Fibroblast of villous mesenchyme (primary cell): ENCODE measurements around the gene OCA2. TPM values are rescaled to one million over a fixed set of nuclear protein-coding genes. Genes with fewer than 3 reads are reported as not detected.

Source experiments
- DNase-seq: peaks from one replicate; pipeline ENCODE4 v3.0.0-alpha.2; 2010; ENCODE audit warnings: low read depth
- H3K4me3 ChIP-seq: 2 replicates; pipeline ENCODE4 v1.5.1; 2011; ENCODE audit warnings: low read depth, mild to moderate bottlenecking, low read length
- CTCF ChIP-seq: IDR thresholded peaks from 2 replicates; pipeline ENCODE4 v1.5.1; 2012; ENCODE audit warnings: low read depth, mild to moderate bottlenecking, low read length; ENCODE audit not compliant: insufficient read depth
- total RNA-seq: library from RNA; depleted of rRNA; stranded (reverse); fragments of >200 nt; gene quantifications from 2 replicates; pipeline ENCODE4 v1.2.3, GENCODE V29; 2012

The OCA2 gene
- total RNA-seq, 1 donor = not detected

GRCh38 chr15:28058082-28058481 lies 41.0 kb downstream of the OCA2 start:
- TF ChIP-seq CTCF = no peak
- H3K4me3 ChIP-seq = no peak overlapping the region
- DNase-seq = no peak

- DNase-seq = no peak
- no peak overlapping the region for H3K4me3 ChIP-seq
- TF ChIP-seq CTCF = no peak
Observed at GRCh38 chr15:28051955-28052633, 47.0 kb downstream of the OCA2 start.

- TF ChIP-seq CTCF = no peak
- DNase-seq = no peak
- H3K4me3 ChIP-seq = no peak overlapping the region
Observed at GRCh38 chr15:28049581-28049980, 49.5 kb downstream of the OCA2 start.

- DNase-seq = no peak
- no peak overlapping the region for H3K4me3 ChIP-seq
- TF ChIP-seq CTCF = no peak
Observed at GRCh38 chr15:28047277-28047676, 51.8 kb downstream of the OCA2 start.

- TF ChIP-seq CTCF = no peak
- DNase-seq = no peak
- no peak overlapping the region for H3K4me3 ChIP-seq
Observed at GRCh38 chr15:28044121-28044672, 54.9 kb downstream of the OCA2 start.

GRCh38 chr15:28043691-28044091 lies 55.4 kb downstream of the OCA2 start:
- no peak for DNase-seq
- no peak for TF ChIP-seq CTCF
- no peak overlapping the region for H3K4me3 ChIP-seq
